Right lung (tissue), 5 donors: ENCODE data around the gene HNRNPUL2. TPM values are rescaled to one million over a fixed set of nuclear protein-coding genes. Genes with fewer than 3 reads are reported as not detected.
A peak's percentile ranks its signal among the peaks of the same experiment; 100 is the strongest.

Experiments used
- DNase-seq, 2 donors: peaks; one replicate each; pipeline ENCODE4 v3.0.0-alpha.2; 2013
- polyA plus RNA-seq, 5 donors: library from polyadenylated mRNA; unstranded; fragments of 120-200 nt; gene quantifications; one replicate each; pipeline versions ENCODE4 v1.2.1 to v1.2.3, GENCODE V29; 2013; ENCODE audit warnings: inconsistent platforms in 1 of 5, low replicate concordance in 1 of 5; ENCODE audit not compliant: insufficient read length in 5 of 5, insufficient read depth in 1 of 5

Gene HNRNPUL2
- polyA plus RNA-seq, 5 donors, result 73.0 to 85.8 (median 81.9) TPM

DNA sequence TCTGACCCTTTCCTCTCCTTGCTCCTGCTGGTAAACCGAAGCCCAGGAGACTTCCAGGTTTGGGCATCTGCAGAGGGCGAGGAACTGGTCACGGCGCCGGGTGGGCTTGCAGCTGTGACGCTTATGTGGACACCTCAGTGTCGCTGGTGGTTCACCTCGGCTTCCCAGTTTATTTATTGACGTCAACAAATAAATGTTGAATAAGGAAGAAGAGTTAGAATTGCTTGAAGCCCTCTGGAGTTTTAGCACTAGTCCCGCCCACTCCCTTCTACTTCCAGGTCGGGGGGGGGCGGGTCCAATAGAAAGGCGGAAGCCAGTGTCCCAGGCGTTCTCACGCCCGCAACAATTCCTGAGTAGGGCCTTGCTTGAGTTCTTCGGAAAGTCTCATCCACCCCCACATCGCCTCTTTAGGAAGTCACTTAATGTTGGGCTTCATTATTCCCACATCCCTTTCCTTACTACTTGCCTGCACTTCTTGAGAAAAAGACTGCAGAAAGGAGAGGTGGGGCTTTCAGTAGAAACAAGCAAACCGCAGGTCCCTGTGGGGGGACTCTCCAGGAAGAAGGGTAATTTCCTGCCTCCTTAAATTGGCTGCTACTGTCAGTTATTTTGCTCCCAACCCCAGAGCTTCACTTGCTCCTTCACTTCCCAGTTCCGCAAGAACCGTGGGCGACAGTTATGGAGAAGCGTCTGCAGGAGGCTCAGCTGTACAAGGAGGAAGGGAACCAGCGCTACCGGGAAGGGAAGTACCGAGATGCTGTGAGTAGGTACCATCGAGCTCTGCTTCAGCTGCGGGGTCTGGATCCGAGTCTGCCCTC is 1.1 kb upstream of the HNRNPUL2 start, which contains the start of gene TTC9C:
TTC9C (plus strand) TSS at position 316 of the 818 bp plus-strand sequence; CDS start at position 679, 363 bp downstream.
- DNase-seq, result peak; percentile 83 to 84

DNA sequence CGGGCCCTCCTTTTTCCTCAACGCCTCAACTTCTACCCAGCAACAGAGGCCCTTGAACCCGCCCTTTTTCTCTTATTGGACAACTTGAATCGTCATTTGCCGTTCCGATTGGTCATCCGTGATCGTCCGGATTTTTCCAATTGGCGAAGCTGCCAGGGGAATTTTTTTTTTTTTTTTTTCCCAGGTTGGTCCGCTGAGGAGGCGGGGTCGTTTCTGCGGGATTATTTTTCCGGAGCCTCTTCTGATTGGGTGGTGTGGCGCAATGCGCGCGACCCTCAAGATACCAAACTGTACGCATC is 564 bp upstream of the HNRNPUL2 start:
- peak; percentile 97 to 98 for DNase-seq

DNA sequence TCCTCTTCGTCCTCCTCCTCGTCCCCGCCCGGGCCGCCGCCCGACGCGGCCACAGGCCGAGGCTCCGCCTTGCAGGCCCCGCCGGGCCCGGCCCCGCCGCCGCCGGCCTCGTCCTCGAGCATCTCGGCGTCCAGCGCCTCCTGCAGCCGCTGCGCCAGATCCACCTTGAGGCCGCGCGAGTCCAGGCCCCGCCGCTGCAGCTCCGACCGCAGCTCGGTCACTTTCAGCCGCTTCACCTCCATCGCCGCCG is 417 bp downstream of the HNRNPUL2 start:
- no peak for DNase-seq

GRCh38 chr11:62726156-62726914 is 922 bp downstream of the HNRNPUL2 start:
- no peak for DNase-seq

DNA sequence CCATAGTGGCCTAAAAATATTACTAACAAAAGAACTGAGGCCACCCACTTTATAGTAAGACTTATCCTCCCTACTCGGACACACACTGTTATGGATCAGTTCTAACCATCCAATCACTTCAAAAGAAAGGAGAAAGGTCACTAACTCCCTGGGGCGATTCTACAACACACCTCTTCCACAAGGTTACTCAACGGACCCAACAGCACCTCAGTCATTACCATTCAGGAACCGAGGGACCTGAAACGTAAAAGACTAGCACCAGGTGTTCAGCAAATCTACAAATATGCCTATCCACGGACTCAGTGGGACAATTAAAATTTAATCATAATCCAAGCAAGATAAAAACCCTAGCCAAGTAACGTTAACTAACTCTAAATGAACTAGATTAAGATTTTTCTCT is 1.6 kb downstream of the HNRNPUL2 start:
- no peak for DNase-seq

- no peak for DNase-seq
Observed at GRCh38 chr11:62724171-62724570, 3.1 kb downstream of the HNRNPUL2 start.

- DNase-seq, result no peak
Observed at GRCh38 chr11:62721994-62722393, 5.3 kb downstream of the HNRNPUL2 start.

- DNase-seq, result no peak
Observed at GRCh38 chr11:62719302-62719978, 7.8 kb downstream of the HNRNPUL2 start.

GRCh38 chr11:62716816-62717215 is 10.4 kb downstream of the HNRNPUL2 start:
- no peak for DNase-seq

GRCh38 chr11:62716206-62716605 is 11.1 kb downstream of the HNRNPUL2 start:
- no peak for DNase-seq

DNA sequence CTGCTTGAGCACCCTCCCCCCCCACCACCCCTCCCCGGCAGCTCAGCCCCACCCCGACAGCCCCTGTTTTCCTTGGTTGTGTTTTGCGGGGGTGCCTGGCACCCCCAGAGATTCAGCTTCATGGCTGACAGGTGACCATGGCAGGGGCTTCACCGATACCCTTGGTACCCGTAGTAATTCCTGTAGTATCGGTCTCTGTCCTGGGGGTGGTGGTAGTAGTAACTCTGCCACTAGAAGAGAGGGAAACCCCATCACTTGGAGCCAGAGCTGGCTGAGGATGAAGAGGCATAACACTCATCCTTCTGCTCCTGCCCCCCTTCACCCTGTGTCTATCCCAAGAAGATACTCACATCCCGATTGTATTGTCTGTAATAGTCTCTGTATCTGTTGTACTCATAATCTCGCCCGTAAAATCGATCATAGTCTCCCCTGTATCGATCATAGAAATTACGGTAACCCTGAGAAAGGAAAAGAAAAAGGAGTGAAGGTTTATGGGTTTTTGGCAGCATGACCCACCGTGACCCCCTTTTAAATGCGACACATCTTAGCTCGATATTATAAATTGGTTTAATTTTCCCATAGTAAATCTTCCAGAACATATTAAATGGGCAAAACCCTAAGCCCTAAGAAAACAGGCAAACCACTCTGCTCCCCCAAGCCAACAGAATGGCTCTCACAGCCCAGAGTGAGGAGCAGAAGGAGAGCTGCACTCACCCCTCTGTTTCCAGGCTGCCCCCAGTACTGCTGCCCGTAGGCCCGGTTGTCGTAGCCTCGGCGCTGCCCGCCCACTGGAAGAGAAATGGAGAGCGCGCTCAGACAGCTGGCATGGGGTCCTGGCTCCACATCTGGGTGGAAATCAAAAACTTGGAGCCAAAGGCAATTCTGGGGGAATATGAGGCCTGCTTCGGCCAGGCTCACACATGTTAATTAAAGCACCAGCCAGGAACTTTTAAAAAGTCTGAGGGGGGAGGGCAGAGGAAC is 11.8 kb downstream of the HNRNPUL2 start:
- DNase-seq, result no peak

GRCh38 chr11:62713343-62713742 is 13.9 kb downstream of the HNRNPUL2 start:
- no peak for DNase-seq

DNA sequence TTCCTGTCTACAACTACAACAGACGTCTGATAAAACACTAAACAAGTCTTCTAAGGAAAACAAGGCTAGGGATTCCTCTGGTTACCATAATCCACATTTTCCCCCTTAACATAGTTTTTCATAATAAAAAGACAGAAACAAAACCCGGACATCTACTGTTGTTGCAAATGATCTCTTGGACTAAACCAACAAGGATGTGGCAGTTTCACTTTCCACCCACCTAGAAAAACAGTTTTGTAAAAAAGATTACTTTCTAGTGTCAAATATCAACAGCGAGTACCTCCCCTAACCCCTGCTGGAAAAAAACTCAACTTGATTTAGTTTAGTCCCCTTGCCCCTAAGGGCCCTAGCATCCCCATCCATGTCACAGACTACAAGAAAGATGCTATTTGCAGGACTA is 14.4 kb downstream of the HNRNPUL2 start:
- no peak for DNase-seq

DNA sequence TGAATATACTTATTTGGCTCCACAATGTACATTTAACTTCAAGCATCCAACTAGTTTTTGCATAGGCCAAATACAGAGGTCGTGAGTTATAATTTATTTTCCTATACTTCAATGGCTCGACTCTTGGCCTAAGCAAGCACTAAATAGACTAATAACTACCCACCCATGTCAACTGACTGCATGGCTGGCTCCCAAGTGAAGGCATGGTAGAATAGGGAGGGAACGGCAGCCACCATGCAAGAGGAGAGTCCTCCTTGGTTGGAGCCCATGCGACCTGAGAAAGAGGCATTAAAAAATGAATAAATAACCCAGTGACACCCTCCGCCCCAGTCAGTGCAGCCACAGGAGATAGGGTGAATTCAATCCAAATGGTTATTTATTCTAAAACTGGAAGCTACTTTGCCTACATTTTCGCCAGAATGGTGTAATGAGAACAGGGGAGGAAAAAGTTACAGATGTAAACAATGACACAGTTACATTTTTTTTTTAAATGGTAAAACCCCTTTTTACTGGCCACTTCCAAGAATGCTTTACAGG is 14.9 kb downstream of the HNRNPUL2 start:
- DNase-seq, result no peak

GRCh38 chr11:62710001-62710345 is 17.3 kb downstream of the HNRNPUL2 start:
- DNase-seq, result no peak

GRCh38 chr11:62709247-62710000 is 17.8 kb downstream of the HNRNPUL2 start:
- DNase-seq, result peak; percentile 96 to 98

DNA sequence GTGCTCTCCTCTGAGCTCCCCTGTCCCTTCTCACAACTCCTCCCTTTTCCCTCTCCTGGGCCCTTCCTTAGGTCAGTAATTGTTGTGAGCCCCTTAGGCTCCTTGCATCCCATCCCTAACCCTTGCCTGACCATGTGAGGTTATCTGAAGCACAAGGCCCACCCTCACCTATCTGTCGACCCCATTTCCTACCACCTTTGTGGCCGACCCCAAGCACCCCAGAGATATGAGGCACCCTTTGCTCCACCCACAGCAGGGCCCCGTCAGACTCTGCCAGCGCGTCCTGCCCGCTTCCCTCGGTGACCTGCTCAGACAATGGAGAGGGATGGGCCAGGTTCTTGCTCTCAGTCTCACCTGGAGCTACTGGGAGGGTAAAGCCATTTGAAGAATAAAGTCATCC is 18.5 kb downstream of the HNRNPUL2 start:
- DNase-seq, result no peak

GRCh38 chr11:62708392-62708791 is 18.9 kb downstream of the HNRNPUL2 start:
- DNase-seq, result no peak

DNA sequence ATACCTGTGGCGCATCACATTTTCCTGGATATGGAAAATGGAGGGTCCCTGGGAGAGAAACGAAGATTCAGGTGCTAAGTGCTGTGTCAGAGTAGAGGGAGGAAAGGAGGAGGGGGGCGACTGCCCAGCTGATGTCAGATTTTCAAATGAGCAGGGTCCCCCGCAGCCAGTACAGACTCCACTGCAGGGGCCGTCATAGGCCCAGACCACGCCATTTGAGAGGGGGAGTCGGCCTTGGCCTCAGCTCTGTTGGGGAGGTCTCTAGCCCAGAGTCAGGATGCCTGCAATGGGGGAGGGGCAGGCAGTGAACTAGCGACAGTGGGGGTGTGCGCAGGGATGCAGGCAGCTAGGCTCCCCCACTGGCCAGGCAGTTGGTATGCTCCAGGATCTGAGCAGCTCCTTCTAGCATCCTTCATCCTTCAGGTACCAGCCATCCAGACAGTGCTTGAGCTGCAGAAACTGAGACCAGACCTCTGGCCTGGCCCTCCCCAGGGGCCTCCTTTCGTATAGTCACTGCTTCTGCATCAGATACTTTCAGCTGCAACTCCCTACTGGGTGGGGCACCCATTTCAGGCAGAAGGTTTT is 19.9 kb downstream of the HNRNPUL2 start, which contains the start of the genes BSCL2 and GNG3:
BSCL2 (minus strand) TSS at position 148 of the 585 bp plus-strand sequence. CDS start 229 bp downstream, outside the sequence.
GNG3 (plus strand) TSS at position 400 of the 585 bp plus-strand sequence. CDS start 620 bp downstream, outside the sequence.
- DNase-seq, result no peak

- no peak for DNase-seq
Observed at GRCh38 chr11:62706850-62707247, 20.4 kb downstream of the HNRNPUL2 start.
